ENCODE data around the gene ULK3. TPM values are rescaled to one million over a fixed set of nuclear protein-coding genes. Genes with fewer than 3 reads are reported as not detected.

The ULK3 gene
- total RNA-seq, 6 experiments from 2014 or later, result 19.7 to 25.1 (median 22.1) TPM

DNA sequence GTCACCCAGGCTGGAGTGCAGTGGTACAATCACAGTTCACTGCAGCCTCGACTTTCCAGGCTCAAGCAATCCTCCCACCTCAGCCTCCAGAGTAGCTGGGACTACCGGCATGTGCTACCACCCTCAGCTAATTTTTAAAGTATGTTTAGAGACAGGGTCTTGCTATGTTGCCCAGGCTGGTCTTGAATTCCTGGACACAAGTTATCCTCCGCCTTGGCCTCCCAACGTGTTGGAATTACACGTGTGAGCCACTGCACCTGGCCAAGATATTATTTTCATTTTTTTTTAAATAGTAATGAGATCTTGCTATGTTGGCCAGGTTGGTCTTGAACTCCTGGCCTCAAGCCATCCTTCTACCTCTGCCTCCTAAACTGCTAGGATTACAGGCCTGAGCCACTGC is 42.5 kb upstream of the ULK3 start:
- 83% methylated on average over 5 of the region's 5 CpGs for WGBS (ENCODE audit: insufficient coverage, low coverage, low lambda C conversion rate, missing lambda C conversion rate)
- H3K36me3 ChIP-seq, result no peaks in the 10 kb centered on the region
- intact Hi-C loops (cut with DNase I), result no loop called here
- no peak for TF ChIP-seq POLR2A (IDR thresholded peaks at IDR 0.05)
- TF ChIP-seq, protein P1, sequence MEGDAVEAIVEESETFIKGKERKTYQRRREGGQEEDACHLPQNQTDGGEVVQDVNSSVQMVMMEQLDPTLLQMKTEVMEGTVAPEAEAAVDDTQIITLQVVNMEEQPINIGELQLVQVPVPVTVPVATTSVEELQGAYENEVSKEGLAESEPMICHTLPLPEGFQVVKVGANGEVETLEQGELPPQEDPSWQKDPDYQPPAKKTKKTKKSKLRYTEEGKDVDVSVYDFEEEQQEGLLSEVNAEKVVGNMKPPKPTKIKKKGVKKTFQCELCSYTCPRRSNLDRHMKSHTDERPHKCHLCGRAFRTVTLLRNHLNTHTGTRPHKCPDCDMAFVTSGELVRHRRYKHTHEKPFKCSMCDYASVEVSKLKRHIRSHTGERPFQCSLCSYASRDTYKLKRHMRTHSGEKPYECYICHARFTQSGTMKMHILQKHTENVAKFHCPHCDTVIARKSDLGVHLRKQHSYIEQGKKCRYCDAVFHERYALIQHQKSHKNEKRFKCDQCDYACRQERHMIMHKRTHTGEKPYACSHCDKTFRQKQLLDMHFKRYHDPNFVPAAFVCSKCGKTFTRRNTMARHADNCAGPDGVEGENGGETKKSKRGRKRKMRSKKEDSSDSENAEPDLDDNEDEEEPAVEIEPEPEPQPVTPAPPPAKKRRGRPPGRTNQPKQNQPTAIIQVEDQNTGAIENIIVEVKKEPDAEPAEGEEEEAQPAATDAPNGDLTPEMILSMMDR (IDR thresholded peaks at IDR 0.05), result no peak
- ATAC-seq (no peak), DNase-seq (no peak)
- no peaks in the 10 kb centered on the region for H3K27me3 ChIP-seq
- H3K4me1 ChIP-seq, result peaks cover 0 to under 1% (median under 1%) of the 10 kb centered on the region in 4 donors
- no peak overlapping the region for H3K4me3 ChIP-seq
- H3K27ac ChIP-seq, result no peak overlapping the region
- H3K9me3 ChIP-seq, result no peaks in the 10 kb centered on the region

GRCh38 chr15:74884428-74885223 is 41.7 kb upstream of the ULK3 start:
- no peaks in the 10 kb centered on the region for H3K36me3 ChIP-seq
- no peak overlapping the region for H3K4me3 ChIP-seq
- DNase-seq, result no peak
- intact Hi-C loops (cut with DNase I), result no loop called here
- no peaks in the 10 kb centered on the region for H3K4me1 ChIP-seq
- 90% methylated on average over 2 of the region's 4 CpGs for WGBS (ENCODE audit: insufficient coverage, low coverage, low lambda C conversion rate, missing lambda C conversion rate)
- no peaks in the 10 kb centered on the region for H3K9me3 ChIP-seq
- no peak for TF ChIP-seq POLR2A (IDR thresholded peaks at IDR 0.05)
- TF ChIP-seq, protein P1 (IDR thresholded peaks at IDR 0.05), result no peak
- no peak overlapping the region for H3K27ac ChIP-seq
- no peaks in the 10 kb centered on the region for H3K27me3 ChIP-seq
- ATAC-seq, result no peak

- Histone ChIP-seq H3K36me3 (no peaks in the 10 kb centered on the region), H3K4me1 (no peaks in the 10 kb centered on the region), H3K27ac (no peak overlapping the region), H3K9me3 (no peaks in the 10 kb centered on the region), H3K27me3 (no peaks in the 10 kb centered on the region), H3K4me3 (no peak overlapping the region)
- no peak for TF ChIP-seq POLR2A (IDR thresholded peaks at IDR 0.05)
- TF ChIP-seq, protein P1 (IDR thresholded peaks at IDR 0.05), result no peak
- intact Hi-C loops (cut with DNase I), result no loop called here
- DNase-seq, result no peak
- ATAC-seq, result no peak
- 87% methylated on average over 5 of the region's 6 CpGs for WGBS (ENCODE audit: insufficient coverage, low coverage, low lambda C conversion rate, missing lambda C conversion rate)
These were observed 39.6 kb upstream of the ULK3 start for GRCh38 chr15:74882528-74882927.

- WGBS (ENCODE audit: insufficient coverage, low coverage, low lambda C conversion rate, missing lambda C conversion rate), result 72% methylated on average over 4 of the region's 4 CpGs
- intact Hi-C loops (cut with DNase I), result no loop called here
- TF ChIP-seq, protein P1 (IDR thresholded peaks at IDR 0.05), result no peak
- no peak for TF ChIP-seq POLR2A (IDR thresholded peaks at IDR 0.05)
- H3K9me3 ChIP-seq, result no peaks in the 10 kb centered on the region
- H3K4me1 ChIP-seq, result peaks cover 0 to 7% (median 0%) of the 10 kb centered on the region in 4 donors
- no peaks in the 10 kb centered on the region for H3K36me3 ChIP-seq
- no peak overlapping the region for H3K4me3 ChIP-seq
- DNase-seq, result no peak
- no peak for ATAC-seq
- no peaks in the 10 kb centered on the region for H3K27me3 ChIP-seq
- no peak overlapping the region for H3K27ac ChIP-seq
These were observed 35.3 kb upstream of the ULK3 start for GRCh38 chr15:74878273-74878672.
